Mesothelial cell of epicardium (in vitro differentiated cells): ENCODE measurements around the gene ABCG4. TPM values are rescaled to one million over a fixed set of nuclear protein-coding genes. Genes with fewer than 3 reads are reported as not detected.

Experiments used
- DNase-seq, 2 experiments: peaks; one replicate each; pipeline ENCODE4 v3.0.0; 2021; ENCODE audit warnings: low spot score in 2 of 2; ENCODE audit not compliant: unreplicated experiment in 2 of 2
- H3K27ac Mint-ChIP-seq: 2 replicates; pipeline ENCODE4 v1.8.0; 2021; ENCODE audit warnings: mixed read lengths
- H3K27me3 Mint-ChIP-seq: 2 replicates; pipeline ENCODE4 v1.8.0; 2021; ENCODE audit warnings: low read depth, mixed read lengths
- H3K36me3 Mint-ChIP-seq: 2 replicates; pipeline ENCODE4 v1.8.0; 2021; ENCODE audit warnings: mixed read lengths
- H3K4me1 Mint-ChIP-seq: 2 replicates; pipeline ENCODE4 v1.8.0; 2021; ENCODE audit warnings: mixed read lengths
- H3K4me3 Mint-ChIP-seq: 2 replicates; pipeline ENCODE4 v1.8.0; 2021; ENCODE audit warnings: mild to moderate bottlenecking, moderate library complexity, mixed read lengths
- H3K9me3 Mint-ChIP-seq: 2 replicates; pipeline ENCODE4 v1.8.0; 2021; ENCODE audit warnings: mixed read lengths
- CTCF ChIP-seq: fragments of 200-600 bp; sonication (generic); IDR thresholded peaks from one replicate; pipeline ENCODE4 v1.5.0; 2021; ENCODE audit warnings: antibody characterized with exemption; ENCODE audit not compliant: unreplicated experiment
- total RNA-seq: library from RNA; stranded (reverse); gene quantifications from 3 replicates; pipeline ENCODE4 v1.2.1, GENCODE V29; 2021

Gene ABCG4
- total RNA-seq, 1 donor from 2014 or later, result 2.6 TPM

- Mint-ChIP-seq H3K27ac (no peak overlapping the region), H3K4me3 (no peak overlapping the region), H3K27me3 (no peaks in the 10 kb centered on the region), H3K36me3 (no peaks in the 10 kb centered on the region), H3K9me3 (no peaks in the 10 kb centered on the region), H3K4me1 (peaks cover 26% of the 10 kb centered on the region)
- TF ChIP-seq CTCF, result no peak
- DNase-seq, result no peak
These were observed 53.7 kb downstream of the ABCG4 start for GRCh38 chr11:119202554-119202953.

GRCh38 chr11:119204066-119204465 is 55.2 kb downstream of the ABCG4 start:
- H3K36me3 Mint-ChIP-seq, result no peaks in the 10 kb centered on the region
- H3K4me3 Mint-ChIP-seq, result no peak overlapping the region
- H3K4me1 Mint-ChIP-seq, result peaks cover 25% of the 10 kb centered on the region
- H3K27ac Mint-ChIP-seq, result no peak overlapping the region
- H3K9me3 Mint-ChIP-seq, result no peaks in the 10 kb centered on the region
- no peak for TF ChIP-seq CTCF
- H3K27me3 Mint-ChIP-seq, result no peaks in the 10 kb centered on the region
- no peak for DNase-seq

GRCh38 chr11:119205080-119205479 is 56.2 kb downstream of the ABCG4 start:
- no peaks in the 10 kb centered on the region for H3K9me3 Mint-ChIP-seq
- peak overlapping the region; percentile 96 for H3K27ac Mint-ChIP-seq
- H3K4me1 Mint-ChIP-seq, result peaks cover 25% of the 10 kb centered on the region
- H3K4me3 Mint-ChIP-seq, result peak overlapping the region; percentile 90
- no peaks in the 10 kb centered on the region for H3K36me3 Mint-ChIP-seq
- TF ChIP-seq CTCF, result no peak
- DNase-seq, result no peak
- no peaks in the 10 kb centered on the region for H3K27me3 Mint-ChIP-seq

GRCh38 chr11:119205574-119206510 is 57.0 kb downstream of the ABCG4 start, which contains the start of gene CBL:
Gene CBL, plus strand, starts transcription at chr11:119206339. Its CDS starts 79 bp downstream, at chr11:119206418.
- H3K9me3 Mint-ChIP-seq, result no peaks in the 10 kb centered on the region
- H3K27me3 Mint-ChIP-seq, result no peaks in the 10 kb centered on the region
- H3K4me3 Mint-ChIP-seq, result peak within 1 kb of the TSS; percentile 90

More at GRCh38 chr11:119205574-119206510, 57.0 kb downstream of the ABCG4 start, which contains the start of gene CBL:
- peaks cover 25% of the 10 kb centered on the region for H3K4me1 Mint-ChIP-seq
- no peaks in the 10 kb centered on the region for H3K36me3 Mint-ChIP-seq
- peak; percentile 93 to 98 for DNase-seq
- TF ChIP-seq CTCF, result peak; percentile 98
- H3K27ac Mint-ChIP-seq, result peak within 1 kb of the TSS; percentile 96
